Endothelial cell (in vitro differentiated cells): ENCODE results near the gene DLGAP1. TPM values are rescaled to one million over a fixed set of nuclear protein-coding genes. Genes with fewer than 3 reads are reported as not detected.

Source experiments
- DNase-seq: peaks from one replicate; pipeline ENCODE4 v3.0.0; 2021; ENCODE audit warnings: low spot score
- H3K27ac Mint-ChIP-seq: one replicate; pipeline ENCODE4 v1.8.0; 2021; ENCODE audit warnings: mixed read lengths, inconsistent platforms; ENCODE audit not compliant: unreplicated experiment
- H3K27me3 Mint-ChIP-seq: one replicate; pipeline ENCODE4 v1.8.0; 2021; ENCODE audit warnings: mild to moderate bottlenecking, moderate library complexity, mixed read lengths, inconsistent platforms; ENCODE audit not compliant: unreplicated experiment
- H3K36me3 Mint-ChIP-seq: one replicate; pipeline ENCODE4 v1.8.0; 2021; ENCODE audit warnings: mild to moderate bottlenecking, low read depth, mixed read lengths, inconsistent platforms; ENCODE audit not compliant: unreplicated experiment
- H3K4me1 Mint-ChIP-seq: one replicate; pipeline ENCODE4 v1.8.0; 2021; ENCODE audit warnings: mild to moderate bottlenecking, mixed read lengths, inconsistent platforms; ENCODE audit not compliant: unreplicated experiment
- H3K4me3 Mint-ChIP-seq: one replicate; pipeline ENCODE4 v1.8.0; 2021; ENCODE audit warnings: mild to moderate bottlenecking, mixed read lengths, inconsistent platforms; ENCODE audit not compliant: unreplicated experiment
- H3K9me3 Mint-ChIP-seq: one replicate; pipeline ENCODE4 v1.8.0; 2021; ENCODE audit warnings: mixed read lengths, inconsistent platforms; ENCODE audit not compliant: unreplicated experiment
- CTCF ChIP-seq: fragments of 200-600 bp; sonication (generic); IDR thresholded peaks from one replicate; pipeline ENCODE4 v1.5.0; 2021; ENCODE audit warnings: antibody characterized with exemption; ENCODE audit not compliant: unreplicated experiment
- total RNA-seq: library from RNA; stranded (reverse); fragmentation: NEBNext Ultra II Directional; extraction: Animal tissue kit (Norgen Biotek cat#: 25700); gene quantifications from one replicate; pipeline ENCODE4 v1.2.1, GENCODE V29; 2021; ENCODE audit not compliant: unreplicated experiment

Gene DLGAP1
- total RNA-seq, 1 donor from 2014 or later: 1.8 TPM

- DNase-seq: no peak
- Mint-ChIP-seq H3K36me3 (no peaks in the 10 kb centered on the region), H3K9me3 (no peaks in the 10 kb centered on the region), H3K27ac (no peak overlapping the region), H3K4me1 (no peaks in the 10 kb centered on the region), H3K4me3 (no peak overlapping the region), H3K27me3 (no peaks in the 10 kb centered on the region)
- no peak for TF ChIP-seq CTCF
Measured at GRCh38 chr18:4144201-4144600, 310.9 kb downstream of the DLGAP1 start.

GRCh38 chr18:4143585-4143984 is 311.5 kb downstream of the DLGAP1 start:
- no peaks in the 10 kb centered on the region for H3K27me3 Mint-ChIP-seq
- no peak overlapping the region for H3K4me3 Mint-ChIP-seq
- H3K9me3 Mint-ChIP-seq: no peaks in the 10 kb centered on the region
- no peak for DNase-seq
- H3K4me1 Mint-ChIP-seq: no peaks in the 10 kb centered on the region
- H3K36me3 Mint-ChIP-seq: no peaks in the 10 kb centered on the region
- TF ChIP-seq CTCF: no peak
- no peak overlapping the region for H3K27ac Mint-ChIP-seq

GRCh38 chr18:4142876-4143275 is 312.2 kb downstream of the DLGAP1 start:
- no peak overlapping the region for H3K4me3 Mint-ChIP-seq
- no peaks in the 10 kb centered on the region for H3K4me1 Mint-ChIP-seq
- no peak for DNase-seq
- H3K36me3 Mint-ChIP-seq: no peaks in the 10 kb centered on the region
- no peak overlapping the region for H3K27ac Mint-ChIP-seq
- no peaks in the 10 kb centered on the region for H3K9me3 Mint-ChIP-seq
- no peaks in the 10 kb centered on the region for H3K27me3 Mint-ChIP-seq
- TF ChIP-seq CTCF: no peak

GRCh38 chr18:4134700-4135099 is 320.4 kb downstream of the DLGAP1 start:
- Mint-ChIP-seq H3K27ac (no peak overlapping the region), H3K9me3 (no peaks in the 10 kb centered on the region), H3K36me3 (no peaks in the 10 kb centered on the region), H3K4me3 (no peak overlapping the region), H3K4me1 (no peaks in the 10 kb centered on the region), H3K27me3 (no peaks in the 10 kb centered on the region)
- DNase-seq: no peak
- no peak for TF ChIP-seq CTCF

- Mint-ChIP-seq H3K4me3 (no peak overlapping the region), H3K4me1 (peaks cover 11% of the 10 kb centered on the region), H3K9me3 (no peaks in the 10 kb centered on the region), H3K27me3 (no peaks in the 10 kb centered on the region), H3K36me3 (no peaks in the 10 kb centered on the region), H3K27ac (no peak overlapping the region)
- DNase-seq: no peak
- peak; percentile 47 for TF ChIP-seq CTCF
Measured at GRCh38 chr18:4130734-4131719, 324.1 kb downstream of the DLGAP1 start.
